GM12892 (cell line): Measurements from ENCODE around the gene ITGA3.

ENCODE experiments used
- POLR2A ChIP-seq: IDR thresholded peaks from 2 replicates; pipeline ENCODE4 v1.6.1; 2011; ENCODE audit warnings: low read depth, low read length, control low read depth
- POLR2AphosphoS5 ChIP-seq: IDR thresholded peaks from 2 replicates; pipeline ENCODE4 v1.6.1; 2011; ENCODE audit warnings: low read depth, low read length, control low read depth

DNA sequence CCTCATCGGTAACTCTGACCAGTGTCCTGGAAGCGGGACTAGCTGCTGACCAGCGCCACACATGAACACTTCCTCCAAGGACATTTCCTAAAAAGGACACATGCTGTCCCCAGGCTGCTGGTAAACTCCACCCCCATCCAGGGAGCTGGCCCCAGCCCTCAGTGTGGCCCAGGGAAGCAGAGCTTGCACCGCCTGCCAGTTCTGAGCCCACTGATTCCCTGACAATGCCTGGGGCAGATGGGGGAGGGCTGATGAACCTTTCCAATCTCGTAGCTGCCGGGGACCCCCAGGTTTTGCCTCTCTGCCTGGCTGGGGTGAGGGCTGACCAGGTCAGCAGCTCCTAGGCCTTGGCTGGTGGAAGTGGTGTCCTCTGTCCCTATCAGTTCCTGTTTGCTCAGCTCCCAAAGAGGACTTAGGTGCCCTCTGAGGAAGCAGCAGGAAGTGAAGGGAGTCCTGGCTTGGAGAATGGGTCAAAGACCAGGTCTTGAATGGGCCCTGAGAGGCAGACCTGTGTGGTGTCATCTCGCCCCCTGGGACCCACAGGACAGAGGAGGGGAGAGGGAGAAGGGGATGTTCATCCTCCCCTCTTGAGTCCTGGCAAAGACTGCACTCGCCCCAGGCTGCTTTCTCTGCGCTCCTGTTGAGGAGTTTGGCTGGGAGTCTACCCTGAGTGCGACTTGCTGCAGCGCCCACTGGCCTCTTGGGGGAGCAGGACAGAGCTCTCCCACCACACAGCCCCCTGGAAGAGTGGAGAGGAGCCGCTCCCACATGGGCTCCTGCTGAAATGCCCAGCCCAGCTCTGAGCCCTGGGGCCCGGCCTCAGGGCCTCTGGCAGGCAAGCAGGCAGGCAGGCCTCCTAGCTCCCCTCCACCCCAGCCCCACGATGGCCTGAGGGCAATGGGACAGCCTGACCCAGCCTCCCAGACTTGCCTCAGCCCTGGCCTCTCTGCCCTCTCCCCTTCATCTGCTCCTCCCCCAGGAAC is 56.1 kb downstream of the ITGA3 start:
- TF ChIP-seq POLR2AphosphoS5 (no peak), POLR2A (no peak)
